HepG2 (cell line): ENCODE measurements around the gene PIP4K2C. TPM values are rescaled to one million over a fixed set of nuclear protein-coding genes. Genes with fewer than 3 reads are reported as not detected.

Experiments used
- CC2D1A ChIP-seq: sonication (generic); formaldehyde crosslinking; IDR thresholded peaks from 2 replicates; pipeline ENCODE4 v1.8.1; 2023; ENCODE audit warnings: mild to moderate bottlenecking, missing genetic modification reagents
- MATR3 ChIP-seq: sonication (generic); formaldehyde crosslinking; IDR thresholded peaks from 2 replicates; pipeline ENCODE4 v1.4.0; 2020; ENCODE audit warnings: missing genetic modification reagents
- NFE2 ChIP-seq: sonication (generic); formaldehyde crosslinking; IDR thresholded peaks from 2 replicates; pipeline ENCODE4 v1.4.0; 2020; ENCODE audit warnings: missing genetic modification reagents
- PCBP2 ChIP-seq: fragments of 200-400 bp; formaldehyde crosslinking; optimal IDR thresholded peaks from 2 replicates; pipeline ENCODE3; 2018; ENCODE audit warnings: low read length, low read depth; ENCODE audit not compliant: poor library complexity, severe bottlenecking
- THAP11 ChIP-seq: IDR thresholded peaks from 2 replicates; pipeline ENCODE4 v1.6.1; 2016; ENCODE audit warnings: missing biosample characterization, missing genetic modification reagents
- XRCC5 ChIP-seq: fragments of 200-400 bp; formaldehyde crosslinking; optimal IDR thresholded peaks from 2 replicates; pipeline ENCODE3; 2017; ENCODE audit warnings: mild to moderate bottlenecking, low read length
- ZBTB43 ChIP-seq: sonication (generic); formaldehyde crosslinking; conservative IDR thresholded peaks from 2 replicates; pipeline ENCODE4 v1.4.0; 2020; ENCODE audit warnings: missing genetic modification reagents
- ZNF574 ChIP-seq: sonication (generic); formaldehyde crosslinking; IDR thresholded peaks from 2 replicates; pipeline ENCODE4 v1.4.0; 2020; ENCODE audit warnings: missing genetic modification reagents
- ZNF577 ChIP-seq: sonication (generic); formaldehyde crosslinking; IDR thresholded peaks from 2 replicates; pipeline ENCODE4 v1.4.0; 2020; ENCODE audit warnings: mild to moderate bottlenecking, low read depth, missing genetic modification reagents, borderline replicate concordance
- polyA plus RNA-seq, 8 experiments: library from polyadenylated mRNA; depleted of rRNA in 3 of 8; stranded (reverse) in 7 of 8; unstranded in 1 of 8; fragments of >200 nt; fragmentation: Illumina TruSeq in 4 of 8; extraction: Trizol in 4 of 8; gene quantifications; 2 replicates each; pipeline versions ENCODE4 v1.2.1 to v1.2.3, GENCODE V29; 2011 to 2016; ENCODE audit warnings: low read depth in 4 of 8, missing spikeins in 1 of 8, mixed read lengths in 1 of 8; ENCODE audit not compliant: insufficient read depth in 1 of 8
- total RNA-seq, 5 experiments: library from RNA; depleted of rRNA; stranded (reverse); fragments of >200 nt; fragmentation: Illumina TruSeq; extraction: Trizol; gene quantifications; 2 replicates each; pipeline ENCODE4 v1.2.3, GENCODE V29; 2016; ENCODE audit warnings: low read depth in 1 of 5
- TF ChIP-seq, protein P1 (sequence below): sonication (generic); formaldehyde crosslinking; IDR thresholded peaks from 2 replicates; pipeline ENCODE4 v1.4.0; 2020; ENCODE audit warnings: missing genetic modification reagents, borderline replicate concordance

The PIP4K2C gene
- total and polyA plus RNA-seq, 2 of the 13 experiments (the other 11 are each of a cell fraction or from before 2014, with no cell fraction given) = 23.3 to 26.4 TPM

GRCh38 chr12:57612711-57613426 is 21.9 kb downstream of the PIP4K2C start (continued):
- TF ChIP-seq, protein P1, sequence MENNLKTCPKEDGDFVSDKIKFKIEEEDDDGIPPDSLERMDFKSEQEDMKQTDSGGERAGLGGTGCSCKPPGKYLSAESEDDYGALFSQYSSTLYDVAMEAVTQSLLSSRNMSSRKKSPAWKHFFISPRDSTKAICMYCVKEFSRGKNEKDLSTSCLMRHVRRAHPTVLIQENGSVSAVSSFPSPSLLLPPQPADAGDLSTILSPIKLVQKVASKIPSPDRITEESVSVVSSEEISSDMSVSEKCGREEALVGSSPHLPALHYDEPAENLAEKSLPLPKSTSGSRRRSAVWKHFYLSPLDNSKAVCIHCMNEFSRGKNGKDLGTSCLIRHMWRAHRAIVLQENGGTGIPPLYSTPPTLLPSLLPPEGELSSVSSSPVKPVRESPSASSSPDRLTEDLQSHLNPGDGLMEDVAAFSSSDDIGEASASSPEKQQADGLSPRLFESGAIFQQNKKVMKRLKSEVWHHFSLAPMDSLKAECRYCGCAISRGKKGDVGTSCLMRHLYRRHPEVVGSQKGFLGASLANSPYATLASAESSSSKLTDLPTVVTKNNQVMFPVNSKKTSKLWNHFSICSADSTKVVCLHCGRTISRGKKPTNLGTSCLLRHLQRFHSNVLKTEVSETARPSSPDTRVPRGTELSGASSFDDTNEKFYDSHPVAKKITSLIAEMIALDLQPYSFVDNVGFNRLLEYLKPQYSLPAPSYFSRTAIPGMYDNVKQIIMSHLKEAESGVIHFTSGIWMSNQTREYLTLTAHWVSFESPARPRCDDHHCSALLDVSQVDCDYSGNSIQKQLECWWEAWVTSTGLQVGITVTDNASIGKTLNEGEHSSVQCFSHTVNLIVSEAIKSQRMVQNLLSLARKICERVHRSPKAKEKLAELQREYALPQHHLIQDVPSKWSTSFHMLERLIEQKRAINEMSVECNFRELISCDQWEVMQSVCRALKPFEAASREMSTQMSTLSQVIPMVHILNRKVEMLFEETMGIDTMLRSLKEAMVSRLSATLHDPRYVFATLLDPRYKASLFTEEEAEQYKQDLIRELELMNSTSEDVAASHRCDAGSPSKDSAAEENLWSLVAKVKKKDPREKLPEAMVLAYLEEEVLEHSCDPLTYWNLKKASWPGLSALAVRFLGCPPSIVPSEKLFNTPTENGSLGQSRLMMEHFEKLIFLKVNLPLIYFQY (CRISPR knock-in tag) = no peak
- TF ChIP-seq CC2D1A (CRISPR knock-in tag) (no peak), ZBTB43 (CRISPR knock-in tag) (no peak), XRCC5 (no peak), PCBP2 (no peak), ZNF577 (CRISPR knock-in tag) (no peak), THAP11 (CRISPR knock-in tag) (no peak), MATR3 (CRISPR knock-in tag) (no peak), ZNF574 (no peak), NFE2 (CRISPR knock-in tag) (no peak)
